Mesothelial cell of epicardium (in vitro differentiated cells): ENCODE results near the gene ZNF48. TPM values are rescaled to one million over a fixed set of nuclear protein-coding genes. Genes with fewer than 3 reads are reported as not detected.
A peak's percentile ranks its signal among the peaks of the same experiment; 100 is the strongest.

ENCODE experiments used
- DNase-seq, 2 experiments: peaks; one replicate each; pipeline ENCODE4 v3.0.0; 2021; ENCODE audit warnings: low spot score in 2 of 2; ENCODE audit not compliant: unreplicated experiment in 2 of 2
- H3K27ac Mint-ChIP-seq: 2 replicates; pipeline ENCODE4 v1.8.0; 2021; ENCODE audit warnings: mixed read lengths
- H3K27me3 Mint-ChIP-seq: 2 replicates; pipeline ENCODE4 v1.8.0; 2021; ENCODE audit warnings: low read depth, mixed read lengths
- H3K36me3 Mint-ChIP-seq: 2 replicates; pipeline ENCODE4 v1.8.0; 2021; ENCODE audit warnings: mixed read lengths
- H3K4me1 Mint-ChIP-seq: 2 replicates; pipeline ENCODE4 v1.8.0; 2021; ENCODE audit warnings: mixed read lengths
- H3K4me3 Mint-ChIP-seq: 2 replicates; pipeline ENCODE4 v1.8.0; 2021; ENCODE audit warnings: mild to moderate bottlenecking, moderate library complexity, mixed read lengths
- H3K9me3 Mint-ChIP-seq: 2 replicates; pipeline ENCODE4 v1.8.0; 2021; ENCODE audit warnings: mixed read lengths
- total RNA-seq: library from RNA; stranded (reverse); gene quantifications from 3 replicates; pipeline ENCODE4 v1.2.1, GENCODE V29; 2021
- TF ChIP-seq, protein P1 (sequence below): fragments of 200-600 bp; sonication (generic); IDR thresholded peaks from one replicate; pipeline ENCODE4 v1.5.0; 2021; ENCODE audit warnings: antibody characterized with exemption; ENCODE audit not compliant: unreplicated experiment

ZNF48 gene
- total RNA-seq, 1 donor from 2014 or later: 24.2 TPM

DNA sequence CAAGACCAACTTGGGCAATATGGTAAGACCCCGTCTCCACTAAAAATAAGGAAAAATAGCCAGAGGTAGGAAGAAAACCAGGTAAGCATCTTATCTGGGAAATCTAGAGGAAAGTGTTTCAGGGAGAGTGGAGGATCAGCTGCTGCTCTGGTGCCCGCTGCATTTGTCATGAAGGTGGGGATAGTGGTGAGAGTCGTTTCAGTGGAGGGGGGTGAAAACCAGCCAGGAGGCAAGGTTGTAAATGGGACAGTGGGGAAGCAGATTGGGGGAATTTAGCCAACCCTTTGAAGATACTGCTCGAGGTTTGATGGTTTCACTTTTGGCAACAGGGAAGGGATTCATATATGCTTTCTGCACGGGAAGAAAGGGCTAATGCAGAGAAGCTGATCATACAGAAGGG lies 25.8 kb downstream of the ZNF48 start:
- no peaks in the 10 kb centered on the region for H3K27me3 Mint-ChIP-seq
- H3K4me1 Mint-ChIP-seq: peaks cover 9% of the 10 kb centered on the region
- TF ChIP-seq, protein P1, sequence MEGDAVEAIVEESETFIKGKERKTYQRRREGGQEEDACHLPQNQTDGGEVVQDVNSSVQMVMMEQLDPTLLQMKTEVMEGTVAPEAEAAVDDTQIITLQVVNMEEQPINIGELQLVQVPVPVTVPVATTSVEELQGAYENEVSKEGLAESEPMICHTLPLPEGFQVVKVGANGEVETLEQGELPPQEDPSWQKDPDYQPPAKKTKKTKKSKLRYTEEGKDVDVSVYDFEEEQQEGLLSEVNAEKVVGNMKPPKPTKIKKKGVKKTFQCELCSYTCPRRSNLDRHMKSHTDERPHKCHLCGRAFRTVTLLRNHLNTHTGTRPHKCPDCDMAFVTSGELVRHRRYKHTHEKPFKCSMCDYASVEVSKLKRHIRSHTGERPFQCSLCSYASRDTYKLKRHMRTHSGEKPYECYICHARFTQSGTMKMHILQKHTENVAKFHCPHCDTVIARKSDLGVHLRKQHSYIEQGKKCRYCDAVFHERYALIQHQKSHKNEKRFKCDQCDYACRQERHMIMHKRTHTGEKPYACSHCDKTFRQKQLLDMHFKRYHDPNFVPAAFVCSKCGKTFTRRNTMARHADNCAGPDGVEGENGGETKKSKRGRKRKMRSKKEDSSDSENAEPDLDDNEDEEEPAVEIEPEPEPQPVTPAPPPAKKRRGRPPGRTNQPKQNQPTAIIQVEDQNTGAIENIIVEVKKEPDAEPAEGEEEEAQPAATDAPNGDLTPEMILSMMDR: no peak
- peaks cover 28% of the 10 kb centered on the region for H3K36me3 Mint-ChIP-seq
- no peaks in the 10 kb centered on the region for H3K9me3 Mint-ChIP-seq
- H3K4me3 Mint-ChIP-seq: no peak overlapping the region
- no peak for DNase-seq
- H3K27ac Mint-ChIP-seq: no peak overlapping the region

DNA sequence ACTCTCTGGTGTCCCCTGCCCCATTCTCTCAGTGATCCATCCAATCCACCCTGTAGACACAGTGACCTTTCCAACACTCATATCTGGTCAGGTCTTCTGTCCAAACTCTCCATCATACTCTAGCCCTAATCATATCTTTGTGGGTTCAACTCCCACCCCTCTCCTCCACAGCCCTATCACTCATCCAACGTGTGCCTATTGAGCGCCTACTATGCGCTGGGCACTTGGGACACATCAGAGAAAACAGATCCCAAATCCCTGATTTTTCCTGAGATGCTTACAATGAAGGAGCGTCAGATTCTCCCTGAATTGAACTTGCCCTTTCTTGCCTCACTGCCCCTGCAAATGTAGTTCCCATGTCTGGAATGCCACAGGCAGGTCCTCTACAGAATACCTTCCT lies 32.8 kb downstream of the ZNF48 start:
- Mint-ChIP-seq H3K4me3 (peak overlapping the region; percentile 0), H3K27ac (no peak overlapping the region), H3K27me3 (no peaks in the 10 kb centered on the region), H3K4me1 (no peaks in the 10 kb centered on the region), H3K36me3 (peaks cover 19% of the 10 kb centered on the region), H3K9me3 (no peaks in the 10 kb centered on the region)
- TF ChIP-seq, protein P1: no peak
- no peak for DNase-seq

DNA sequence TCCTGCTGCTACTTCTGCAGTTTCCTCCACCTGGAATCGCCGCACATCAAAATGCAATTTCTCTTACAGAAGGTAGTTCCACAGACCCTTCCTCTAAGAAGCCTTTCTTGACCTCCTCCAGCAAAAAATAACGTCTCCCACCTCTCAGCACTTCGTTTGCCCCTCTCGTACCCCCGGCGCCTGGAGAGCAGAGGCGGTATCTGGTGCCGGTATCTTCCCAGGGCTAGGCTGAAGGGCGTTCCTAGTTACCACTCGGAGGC lies 34.1 kb downstream of the ZNF48 start:
- Mint-ChIP-seq H3K9me3 (no peaks in the 10 kb centered on the region), H3K4me1 (no peaks in the 10 kb centered on the region), H3K27ac (no peak overlapping the region), H3K4me3 (no peak overlapping the region), H3K27me3 (peaks cover 5% of the 10 kb centered on the region), H3K36me3 (peaks cover 12% of the 10 kb centered on the region)
- TF ChIP-seq, protein P1: no peak
- DNase-seq: no peak

DNA sequence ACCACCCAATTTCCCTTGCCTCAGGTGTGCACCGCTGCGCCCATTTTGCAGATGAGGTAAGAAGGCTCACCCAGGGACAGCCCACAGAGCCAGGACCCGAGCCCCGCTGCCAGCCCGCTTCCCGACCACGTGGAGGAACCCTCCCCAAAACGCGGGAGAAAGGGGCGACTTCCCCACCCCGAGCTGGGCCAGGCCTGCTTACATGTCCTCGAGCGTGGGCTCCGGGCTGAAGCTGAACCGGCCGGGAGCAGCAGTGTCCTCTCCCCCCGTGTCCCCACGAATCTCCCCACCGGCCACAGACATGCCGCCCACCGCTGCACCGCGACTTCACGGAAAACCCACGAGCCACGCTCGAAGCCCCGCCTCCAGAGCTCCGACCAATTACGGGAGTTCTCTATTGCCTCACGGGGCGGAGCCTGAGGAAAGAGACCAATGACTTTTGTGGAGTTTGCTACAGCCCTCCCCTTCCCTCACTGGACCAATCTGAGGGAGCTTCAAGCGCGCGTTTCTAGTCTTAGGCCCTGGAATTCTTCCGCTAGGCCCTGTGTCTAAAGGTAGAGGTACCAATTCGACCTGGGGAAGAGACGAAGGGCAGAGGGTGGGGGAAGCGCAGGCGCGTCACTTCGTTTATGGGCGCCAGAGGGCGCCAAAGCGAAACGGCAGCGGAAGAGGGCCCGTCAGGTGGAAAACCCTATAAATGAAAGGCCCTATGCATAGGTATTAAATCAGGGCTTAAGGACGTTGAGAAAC lies 34.6 kb downstream of the ZNF48 start, which contains the start of gene DCTPP1:
Gene DCTPP1, minus strand, starts transcription at position 353 of the 750 bp plus-strand sequence. Its CDS starts 50 bp downstream, at position 303.
- peak; percentile 84 to 86 for DNase-seq
- TF ChIP-seq, protein P1: peak; percentile 67
- peaks cover 7% of the 10 kb centered on the region for H3K27me3 Mint-ChIP-seq
- peaks cover 12% of the 10 kb centered on the region for H3K36me3 Mint-ChIP-seq
- H3K9me3 Mint-ChIP-seq: no peaks in the 10 kb centered on the region
- H3K4me1 Mint-ChIP-seq: no peaks in the 10 kb centered on the region
- H3K27ac Mint-ChIP-seq: peak within 1 kb of the TSS; percentile 61
- no peak within 1 kb of the TSS for H3K4me3 Mint-ChIP-seq

DNA sequence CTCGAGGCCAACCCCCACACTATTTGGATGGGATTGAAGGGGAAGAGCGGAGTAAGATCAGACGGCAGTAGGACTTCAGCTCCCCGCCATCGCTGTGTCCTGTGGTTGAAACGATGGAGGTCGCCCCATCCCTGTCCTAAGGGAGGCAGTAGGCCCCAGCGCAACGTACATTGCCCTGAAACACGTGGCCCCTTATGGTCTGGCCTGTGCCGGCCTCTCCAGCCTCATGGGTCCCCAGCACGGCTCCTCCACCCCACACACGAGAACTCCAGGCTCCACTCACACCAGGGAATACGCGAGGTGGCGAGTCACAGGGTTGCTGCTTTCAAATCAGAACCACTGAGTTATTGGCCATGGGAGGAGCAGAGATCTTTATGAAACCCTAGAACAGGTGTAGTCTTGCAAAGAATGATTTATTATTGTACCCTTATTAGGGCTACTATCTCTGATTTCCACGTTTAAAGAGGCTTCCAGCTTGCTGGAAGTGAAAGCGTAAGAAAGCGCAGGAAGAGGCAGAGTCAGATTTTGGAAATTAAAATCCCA lies 35.3 kb downstream of the ZNF48 start:
- Mint-ChIP-seq H3K27me3 (peaks cover 9% of the 10 kb centered on the region), H3K4me1 (no peaks in the 10 kb centered on the region), H3K4me3 (no peak overlapping the region), H3K9me3 (no peaks in the 10 kb centered on the region), H3K36me3 (peaks cover 12% of the 10 kb centered on the region), H3K27ac (no peak overlapping the region)
- TF ChIP-seq, protein P1: peak; percentile 40
- DNase-seq: no peak
